Panc1 (cell line): Measurements from ENCODE around the gene OR51F2.

Source experiments
- REST ChIP-seq, 2 experiments: IDR thresholded peaks; 2 replicates each; pipeline ENCODE4 v1.6.1; 2011 to 2012; ENCODE audit warnings: low read depth in 2 of 2, control low read depth in 1 of 2, low read length in 1 of 2, mild to moderate bottlenecking in 1 of 2, moderate library complexity in 1 of 2; ENCODE audit not compliant: insufficient read depth in 1 of 2
- TF ChIP-seq, protein P1 (sequence below): fragments of 450-650 bp; IDR thresholded peaks from 2 replicates; pipeline ENCODE4 v1.5.1; 2017; ENCODE audit warnings: mild to moderate bottlenecking

DNA sequence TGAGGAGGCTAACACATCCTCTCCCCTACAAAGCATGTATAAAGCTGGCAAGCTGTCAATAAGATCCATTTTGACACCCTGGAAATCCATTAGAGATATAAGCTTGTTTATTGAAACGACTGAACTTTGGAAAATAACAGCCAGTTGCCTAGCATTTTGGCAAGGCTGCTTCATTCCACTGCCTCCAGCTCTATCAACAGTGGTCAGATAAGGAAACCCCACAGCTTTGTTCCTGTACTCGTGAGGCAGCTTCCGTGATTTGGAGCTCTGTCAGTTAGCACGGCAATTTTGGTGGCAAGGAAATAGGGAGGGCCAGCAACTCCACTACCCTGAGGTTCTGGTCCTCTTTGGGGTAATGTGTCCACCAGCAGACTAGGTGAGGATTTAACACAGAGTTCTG is 29.9 kb downstream of the OR51F2 start:
- TF ChIP-seq, protein P1, sequence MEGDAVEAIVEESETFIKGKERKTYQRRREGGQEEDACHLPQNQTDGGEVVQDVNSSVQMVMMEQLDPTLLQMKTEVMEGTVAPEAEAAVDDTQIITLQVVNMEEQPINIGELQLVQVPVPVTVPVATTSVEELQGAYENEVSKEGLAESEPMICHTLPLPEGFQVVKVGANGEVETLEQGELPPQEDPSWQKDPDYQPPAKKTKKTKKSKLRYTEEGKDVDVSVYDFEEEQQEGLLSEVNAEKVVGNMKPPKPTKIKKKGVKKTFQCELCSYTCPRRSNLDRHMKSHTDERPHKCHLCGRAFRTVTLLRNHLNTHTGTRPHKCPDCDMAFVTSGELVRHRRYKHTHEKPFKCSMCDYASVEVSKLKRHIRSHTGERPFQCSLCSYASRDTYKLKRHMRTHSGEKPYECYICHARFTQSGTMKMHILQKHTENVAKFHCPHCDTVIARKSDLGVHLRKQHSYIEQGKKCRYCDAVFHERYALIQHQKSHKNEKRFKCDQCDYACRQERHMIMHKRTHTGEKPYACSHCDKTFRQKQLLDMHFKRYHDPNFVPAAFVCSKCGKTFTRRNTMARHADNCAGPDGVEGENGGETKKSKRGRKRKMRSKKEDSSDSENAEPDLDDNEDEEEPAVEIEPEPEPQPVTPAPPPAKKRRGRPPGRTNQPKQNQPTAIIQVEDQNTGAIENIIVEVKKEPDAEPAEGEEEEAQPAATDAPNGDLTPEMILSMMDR = no peak
- TF ChIP-seq REST (IDR thresholded peaks at IDR 0.05; ENCODE audit: insufficient read depth in 1 of 2, low read depth in 2 of 2, low read length in 1 of 2) = no peak
